Memory B cell (primary cell): Measurements from ENCODE around the gene IMPDH2.
"Not testable (repeated sequence)": the region's sequence is repeated elsewhere in the genome, so short reads cannot be mapped to it uniquely, and the experiment has no call there.

Experiments
- ATAC-seq: fragments of 150-1000 bp; cut with Tn5 transposase; 2 replicates; pipeline ENCODE4 v1.10.0; 2021; ENCODE audit warnings: low read depth, mild to moderate bottlenecking, moderate library complexity
- DNase-seq, 2 donors: peaks; one replicate each; pipeline ENCODE4 v3.0.0; 2022; ENCODE audit warnings: low spot score in 2 of 2
- H3K27ac Mint-ChIP-seq: one replicate; pipeline ENCODE4 v1.8.0; 2022; ENCODE audit warnings: mild to moderate bottlenecking, moderate library complexity, mixed read lengths
- H3K27me3 Mint-ChIP-seq: one replicate; pipeline ENCODE4 v1.8.0; 2022; ENCODE audit warnings: mixed read lengths
- H3K36me3 Mint-ChIP-seq: one replicate; pipeline ENCODE4 v1.8.0; 2022; ENCODE audit warnings: mild to moderate bottlenecking, mixed read lengths
- H3K4me1 Mint-ChIP-seq: one replicate; pipeline ENCODE4 v1.8.0; 2022; ENCODE audit warnings: mixed read lengths
- H3K4me3 Mint-ChIP-seq: one replicate; pipeline ENCODE4 v1.8.0; 2022; ENCODE audit warnings: mild to moderate bottlenecking, moderate library complexity, mixed read lengths
- H3K9me3 Mint-ChIP-seq: one replicate; pipeline ENCODE4 v1.8.0; 2022; ENCODE audit warnings: mixed read lengths

The IMPDH2 gene

GRCh38 chr3:49017229-49017970, 11.8 kb downstream of the IMPDH2 start:
- DNase-seq, result no peak
- H3K9me3 Mint-ChIP-seq, result no peaks in the 10 kb centered on the region
- H3K4me1 Mint-ChIP-seq, result peaks cover 17% of the 10 kb centered on the region
- H3K36me3 Mint-ChIP-seq, result peaks cover 8% of the 10 kb centered on the region
- peak overlapping the region; percentile 99 for H3K4me3 Mint-ChIP-seq
- H3K27ac Mint-ChIP-seq, result peak overlapping the region; percentile 86
- no peak for ATAC-seq
- H3K27me3 Mint-ChIP-seq, result no peaks in the 10 kb centered on the region

- Mint-ChIP-seq H3K27ac (peak overlapping the region; percentile 14), H3K27me3 (no peaks in the 10 kb centered on the region), H3K36me3 (peaks cover 8% of the 10 kb centered on the region), H3K9me3 (no peaks in the 10 kb centered on the region), H3K4me3 (peak overlapping the region; percentile 99), H3K4me1 (peaks cover 18% of the 10 kb centered on the region)
- DNase-seq (no peak), ATAC-seq (no peak)
These were observed 12.6 kb downstream of the IMPDH2 start for GRCh38 chr3:49016414-49017228.

GRCh38 chr3:49015765-49016164, 13.4 kb downstream of the IMPDH2 start:
- Mint-ChIP-seq H3K9me3 (no peaks in the 10 kb centered on the region), H3K27me3 (no peaks in the 10 kb centered on the region), H3K4me3 (no peak overlapping the region), H3K27ac (no peak overlapping the region), H3K36me3 (peaks cover 8% of the 10 kb centered on the region), H3K4me1 (peaks cover 21% of the 10 kb centered on the region)
- ATAC-seq (no peak), DNase-seq (no peak)

GRCh38 chr3:49015072-49015471, 14.1 kb downstream of the IMPDH2 start:
- Mint-ChIP-seq H3K4me3 (no peak overlapping the region), H3K9me3 (no peaks in the 10 kb centered on the region), H3K27me3 (no peaks in the 10 kb centered on the region), H3K27ac (peak overlapping the region; percentile 31), H3K36me3 (peaks cover 8% of the 10 kb centered on the region), H3K4me1 (peaks cover 17% of the 10 kb centered on the region)
- ATAC-seq, result no peak
- DNase-seq, result no peak

- no peak overlapping the region for H3K27ac Mint-ChIP-seq
- no peaks in the 10 kb centered on the region for H3K9me3 Mint-ChIP-seq
- H3K27me3 Mint-ChIP-seq, result no peaks in the 10 kb centered on the region
- peaks cover 19% of the 10 kb centered on the region for H3K4me1 Mint-ChIP-seq
- DNase-seq, result peak in 1 of 2 donors; percentile 53
- H3K4me3 Mint-ChIP-seq, result no peak overlapping the region
- ATAC-seq, result peak; percentile 59
- H3K36me3 Mint-ChIP-seq, result peaks cover 8% of the 10 kb centered on the region
These were observed 15.2 kb downstream of the IMPDH2 start for GRCh38 chr3:49013738-49014660.

GRCh38 chr3:49013113-49013737, 16.0 kb downstream of the IMPDH2 start:
- Mint-ChIP-seq H3K36me3 (peaks cover 8% of the 10 kb centered on the region), H3K4me1 (peaks cover 21% of the 10 kb centered on the region), H3K27ac (no peak overlapping the region), H3K9me3 (no peaks in the 10 kb centered on the region), H3K4me3 (no peak overlapping the region), H3K27me3 (no peaks in the 10 kb centered on the region)
- DNase-seq, result no peak
- ATAC-seq, result no peak

GRCh38 chr3:49012441-49013017, 16.7 kb downstream of the IMPDH2 start:
- Mint-ChIP-seq H3K9me3 (no peaks in the 10 kb centered on the region), H3K36me3 (peaks cover 8% of the 10 kb centered on the region), H3K27me3 (no peaks in the 10 kb centered on the region), H3K27ac (no peak overlapping the region), H3K4me1 (peaks cover 25% of the 10 kb centered on the region), H3K4me3 (no peak overlapping the region)
- DNase-seq (no peak), ATAC-seq (no peak)

- Mint-ChIP-seq H3K4me1 (peaks cover 24% of the 10 kb centered on the region), H3K27me3 (no peaks in the 10 kb centered on the region), H3K4me3 (peak overlapping the region; percentile 9), H3K27ac (peak overlapping the region; percentile 19), H3K36me3 (peaks cover 2% of the 10 kb centered on the region), H3K9me3 (no peaks in the 10 kb centered on the region)
- DNase-seq (no peak), ATAC-seq (no peak)
These were observed 19.8 kb downstream of the IMPDH2 start for GRCh38 chr3:49009396-49009795.

- H3K9me3 Mint-ChIP-seq, H3K36me3 Mint-ChIP-seq, ATAC-seq, DNase-seq, H3K27me3 Mint-ChIP-seq: not testable (repeated sequence)
- Mint-ChIP-seq H3K27ac (peak overlapping the region; percentile 19), H3K4me1 (peaks cover 20% of the 10 kb centered on the region), H3K4me3 (peak overlapping the region; percentile 100)
These were observed 20.6 kb downstream of the IMPDH2 start for GRCh38 chr3:49008627-49009026.

- ATAC-seq (peak; percentile 52), DNase-seq (peak; percentile 82)
- Mint-ChIP-seq H3K27me3 (no peaks in the 10 kb centered on the region), H3K27ac (peak overlapping the region; percentile 99), H3K4me3 (peak overlapping the region; percentile 100), H3K36me3 (no peaks in the 10 kb centered on the region), H3K4me1 (peaks cover 20% of the 10 kb centered on the region), H3K9me3 (no peaks in the 10 kb centered on the region)
These were observed 21.2 kb downstream of the IMPDH2 start for GRCh38 chr3:49007771-49008528.

GRCh38 chr3:49007068-49007770, 22.0 kb downstream of the IMPDH2 start, which contains the start of gene WDR6:
WDR6 (plus strand) TSS chr3:49007391; CDS start chr3:49007432, 41 bp downstream.
- H3K4me3 Mint-ChIP-seq, result peak within 1 kb of the TSS; percentile 100
- H3K36me3 Mint-ChIP-seq, result no peaks in the 10 kb centered on the region
- peak within 1 kb of the TSS; percentile 99 for H3K27ac Mint-ChIP-seq
- ATAC-seq (peak; percentile 88), DNase-seq (peak; percentile 90 to 96)
- no peaks in the 10 kb centered on the region for H3K9me3 Mint-ChIP-seq
- no peaks in the 10 kb centered on the region for H3K27me3 Mint-ChIP-seq
- H3K4me1 Mint-ChIP-seq, result peaks cover 20% of the 10 kb centered on the region

- Mint-ChIP-seq H3K9me3 (no peaks in the 10 kb centered on the region), H3K4me3 (peak overlapping the region; percentile 100), H3K27me3 (no peaks in the 10 kb centered on the region), H3K27ac (peak overlapping the region; percentile 99), H3K36me3 (no peaks in the 10 kb centered on the region), H3K4me1 (peaks cover 20% of the 10 kb centered on the region)
- no peak for ATAC-seq
- DNase-seq, result no peak
These were observed 22.7 kb downstream of the IMPDH2 start for GRCh38 chr3:49006408-49007067.
